ENCODE results near the gene PCDHGB6.
"Not testable (repeated sequence)": the region's sequence is repeated elsewhere in the genome, so short reads cannot be mapped to it uniquely, and the experiment has no call there.

PCDHGB6 gene

DNA sequence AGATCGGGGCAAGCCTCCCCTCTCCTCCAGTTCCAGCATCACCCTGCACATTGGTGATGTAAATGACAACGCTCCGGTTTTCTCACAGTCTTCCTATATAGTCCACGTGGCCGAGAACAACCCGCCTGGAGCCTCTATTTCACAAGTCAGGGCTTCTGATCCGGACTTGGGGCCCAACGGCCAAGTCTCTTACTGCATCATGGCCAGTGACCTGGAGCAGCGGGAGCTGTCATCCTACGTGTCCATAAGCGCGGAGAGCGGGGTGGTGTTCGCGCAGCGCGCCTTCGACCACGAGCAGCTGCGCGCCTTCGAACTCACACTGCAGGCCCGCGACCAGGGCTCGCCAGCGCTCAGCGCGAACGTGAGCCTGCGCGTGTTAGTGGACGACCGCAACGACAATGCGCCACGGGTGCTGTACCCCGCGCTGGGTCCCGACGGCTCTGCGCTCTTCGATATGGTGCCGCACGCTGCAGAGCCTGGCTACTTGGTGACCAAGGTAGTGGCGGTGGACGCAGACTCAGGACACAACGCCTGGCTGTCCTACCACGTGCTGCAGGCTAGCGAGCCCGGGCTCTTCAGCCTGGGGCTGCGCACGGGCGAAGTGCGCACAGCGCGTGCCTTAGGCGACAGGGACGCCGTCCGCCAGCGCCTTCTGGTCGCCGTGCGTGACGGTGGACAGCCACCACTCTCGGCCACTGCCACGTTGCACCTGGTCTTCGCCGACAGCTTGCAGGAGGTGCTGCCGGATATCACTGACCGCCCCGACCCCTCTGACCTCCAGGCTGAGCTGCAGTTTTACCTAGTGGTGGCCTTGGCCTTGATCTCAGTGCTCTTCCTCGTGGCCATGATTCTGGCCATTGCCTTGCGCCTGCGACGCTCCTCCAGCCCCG is 18.4 kb upstream of the PCDHGB6 start:
- FAIRE-seq: no peak

DNA sequence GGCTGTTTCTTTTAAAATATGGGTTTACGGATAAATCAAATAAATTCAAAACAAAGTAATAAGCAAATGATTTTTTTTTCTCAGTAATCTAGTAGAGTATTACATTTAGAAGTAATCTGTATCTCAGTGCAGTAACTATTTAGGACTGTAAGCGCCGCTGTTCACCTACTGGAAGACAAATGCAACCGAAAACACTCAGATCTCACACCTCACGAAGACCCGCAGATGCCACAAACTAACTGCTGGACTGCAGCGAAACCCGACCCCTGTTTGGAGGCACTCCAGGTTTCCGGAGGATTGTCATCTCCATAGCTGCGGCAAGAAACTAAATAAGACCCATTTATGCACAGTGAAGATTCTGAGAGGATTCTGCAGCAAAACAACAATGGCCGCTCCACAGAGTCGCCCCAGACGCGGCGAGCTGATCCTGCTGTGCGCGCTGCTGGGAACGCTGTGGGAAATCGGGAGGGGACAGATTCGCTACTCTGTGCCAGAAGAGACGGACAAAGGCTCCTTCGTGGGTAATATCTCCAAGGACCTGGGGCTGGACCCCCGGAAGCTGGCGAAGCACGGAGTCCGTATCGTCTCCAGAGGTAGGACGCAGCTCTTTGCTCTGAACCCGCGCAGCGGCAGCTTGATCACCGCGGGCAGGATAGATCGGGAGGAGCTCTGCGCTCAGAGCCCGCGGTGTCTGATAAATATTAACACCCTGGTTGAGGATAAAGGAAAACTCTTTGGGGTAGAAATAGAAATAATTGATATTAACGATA is 15.2 kb upstream of the PCDHGB6 start, which contains the start of gene PCDHGA8:
Gene PCDHGA8 (plus strand): TSS at position 205 of the 770 bp plus-strand sequence. CDS start 181 bp downstream, at position 386.
- no peak for FAIRE-seq

DNA sequence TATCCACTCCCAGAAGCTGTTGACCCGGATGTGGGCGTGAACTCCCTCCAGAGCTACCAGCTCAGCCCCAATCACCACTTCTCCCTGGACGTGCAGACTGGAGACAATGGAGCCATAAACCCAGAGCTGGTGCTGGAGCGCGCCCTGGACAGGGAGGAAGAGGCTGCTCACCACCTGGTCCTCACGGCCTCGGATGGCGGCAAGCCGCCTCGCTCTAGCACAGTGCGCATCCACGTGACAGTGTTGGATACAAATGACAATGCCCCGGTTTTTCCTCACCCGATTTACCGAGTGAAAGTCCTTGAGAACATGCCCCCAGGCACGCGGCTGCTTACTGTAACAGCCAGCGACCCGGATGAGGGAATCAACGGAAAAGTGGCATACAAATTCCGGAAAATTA is 14.6 kb upstream of the PCDHGB6 start:
- no peak for FAIRE-seq

DNA sequence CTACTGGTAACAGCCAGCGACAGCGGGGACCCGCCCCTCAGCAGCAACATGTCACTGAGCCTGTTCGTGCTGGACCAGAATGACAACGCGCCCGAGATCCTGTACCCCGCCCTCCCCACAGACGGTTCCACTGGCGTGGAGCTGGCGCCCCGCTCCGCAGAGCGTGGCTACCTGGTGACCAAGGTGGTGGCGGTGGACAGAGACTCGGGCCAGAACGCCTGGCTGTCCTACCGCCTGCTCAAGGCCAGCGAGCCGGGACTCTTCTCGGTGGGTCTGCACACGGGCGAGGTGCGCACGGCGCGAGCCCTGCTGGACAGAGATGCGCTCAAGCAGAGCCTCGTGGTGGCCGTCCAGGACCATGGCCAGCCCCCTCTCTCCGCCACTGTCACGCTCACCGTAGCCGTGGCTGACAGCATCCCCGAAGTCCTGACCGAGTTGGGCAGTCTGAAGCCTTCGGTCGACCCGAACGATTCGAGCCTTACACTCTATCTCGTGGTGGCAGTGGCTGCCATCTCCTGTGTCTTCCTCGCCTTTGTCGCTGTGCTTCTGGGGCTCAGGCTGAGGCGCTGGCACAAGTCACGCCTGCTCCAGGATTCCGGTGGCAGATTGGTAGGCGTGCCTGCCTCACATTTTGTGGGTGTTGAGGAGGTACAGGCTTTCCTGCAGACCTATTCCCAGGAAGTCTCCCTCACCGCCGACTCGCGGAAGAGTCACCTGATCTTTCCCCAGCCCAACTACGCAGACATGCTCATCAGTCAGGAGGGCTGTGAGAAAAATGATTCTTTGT is 13.2 kb upstream of the PCDHGB6 start:
- FAIRE-seq: not testable (repeated sequence)

DNA sequence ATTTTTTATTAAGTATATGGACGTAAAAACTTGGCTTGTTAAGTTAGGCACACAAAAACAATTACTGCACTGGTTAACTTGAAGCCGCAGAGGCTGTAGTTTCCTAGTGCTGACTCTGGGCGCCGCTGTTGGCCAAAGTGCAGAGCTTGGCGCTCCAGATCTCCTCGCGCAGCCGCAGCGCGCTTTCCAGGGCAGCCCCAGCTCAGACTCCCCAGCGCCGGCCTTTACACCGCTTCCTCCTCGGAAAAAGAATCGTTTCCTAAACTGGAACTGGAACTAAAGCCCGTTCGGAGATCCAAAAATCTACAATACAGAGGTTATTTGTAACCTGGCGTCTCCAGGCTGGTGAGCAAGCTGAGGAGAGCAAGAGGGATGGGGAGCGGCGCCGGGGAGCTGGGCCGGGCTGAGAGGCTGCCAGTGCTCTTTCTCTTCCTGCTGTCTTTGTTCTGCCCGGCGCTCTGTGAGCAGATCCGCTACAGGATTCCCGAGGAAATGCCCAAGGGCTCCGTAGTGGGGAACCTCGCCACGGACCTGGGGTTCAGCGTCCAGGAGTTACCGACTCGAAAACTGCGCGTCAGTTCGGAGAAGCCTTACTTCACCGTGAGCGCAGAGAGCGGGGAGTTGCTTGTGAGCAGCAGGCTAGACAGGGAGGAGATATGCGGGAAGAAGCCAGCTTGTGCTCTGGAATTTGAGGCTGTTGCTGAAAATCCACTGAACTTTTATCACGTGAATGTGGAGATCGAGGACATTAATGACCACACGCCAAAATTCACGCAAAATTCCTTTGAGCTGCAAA is 9.9 kb upstream of the PCDHGB6 start, which contains the start of gene PCDHGB5:
Gene PCDHGB5 (plus strand): TSS at position 192 of the 796 bp plus-strand sequence. CDS start 181 bp downstream, at position 373.
- not testable (repeated sequence) for FAIRE-seq

DNA sequence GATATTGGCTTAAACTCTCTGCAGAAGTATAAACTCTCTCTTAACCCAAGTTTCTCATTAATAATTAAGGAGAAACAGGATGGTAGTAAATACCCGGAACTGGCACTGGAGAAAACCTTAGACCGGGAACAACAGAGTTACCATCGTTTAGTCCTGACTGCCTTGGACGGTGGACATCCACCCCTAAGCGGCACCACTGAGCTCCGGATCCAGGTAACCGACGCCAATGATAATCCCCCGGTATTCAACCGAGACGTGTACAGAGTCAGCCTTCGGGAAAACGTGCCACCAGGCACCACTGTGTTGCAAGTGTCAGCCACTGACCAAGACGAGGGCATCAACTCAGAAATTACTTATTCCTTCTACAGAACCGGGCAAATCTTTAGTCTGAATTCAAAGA is 9.2 kb upstream of the PCDHGB6 start:
- FAIRE-seq: no peak

DNA sequence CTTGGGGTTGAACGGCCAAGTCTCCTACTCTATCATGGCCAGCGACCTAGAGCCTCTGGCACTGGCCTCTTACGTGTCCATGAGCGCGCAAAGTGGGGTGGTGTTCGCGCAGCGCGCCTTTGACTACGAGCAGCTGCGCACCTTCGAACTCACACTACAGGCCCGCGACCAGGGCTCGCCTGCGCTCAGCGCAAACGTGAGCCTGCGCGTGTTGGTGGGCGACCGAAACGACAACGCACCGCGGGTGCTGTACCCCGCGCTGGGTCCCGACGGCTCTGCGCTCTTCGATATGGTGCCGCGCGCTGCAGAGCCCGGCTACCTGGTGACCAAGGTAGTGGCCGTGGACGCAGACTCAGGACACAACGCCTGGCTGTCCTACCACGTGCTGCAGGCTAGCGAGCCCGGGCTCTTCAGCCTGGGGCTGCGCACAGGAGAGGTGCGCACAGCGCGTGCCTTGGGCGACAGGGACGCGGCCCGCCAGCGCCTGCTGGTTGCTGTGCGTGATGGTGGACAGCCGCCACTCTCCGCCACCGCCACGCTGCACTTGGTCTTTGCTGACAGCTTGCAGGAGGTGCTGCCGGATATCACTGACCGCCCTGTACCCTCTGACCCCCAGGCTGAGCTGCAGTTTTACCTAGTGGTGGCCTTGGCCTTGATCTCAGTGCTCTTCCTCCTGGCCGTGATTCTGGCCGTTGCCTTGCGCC is 8.1 kb upstream of the PCDHGB6 start:
- FAIRE-seq: no peak

DNA sequence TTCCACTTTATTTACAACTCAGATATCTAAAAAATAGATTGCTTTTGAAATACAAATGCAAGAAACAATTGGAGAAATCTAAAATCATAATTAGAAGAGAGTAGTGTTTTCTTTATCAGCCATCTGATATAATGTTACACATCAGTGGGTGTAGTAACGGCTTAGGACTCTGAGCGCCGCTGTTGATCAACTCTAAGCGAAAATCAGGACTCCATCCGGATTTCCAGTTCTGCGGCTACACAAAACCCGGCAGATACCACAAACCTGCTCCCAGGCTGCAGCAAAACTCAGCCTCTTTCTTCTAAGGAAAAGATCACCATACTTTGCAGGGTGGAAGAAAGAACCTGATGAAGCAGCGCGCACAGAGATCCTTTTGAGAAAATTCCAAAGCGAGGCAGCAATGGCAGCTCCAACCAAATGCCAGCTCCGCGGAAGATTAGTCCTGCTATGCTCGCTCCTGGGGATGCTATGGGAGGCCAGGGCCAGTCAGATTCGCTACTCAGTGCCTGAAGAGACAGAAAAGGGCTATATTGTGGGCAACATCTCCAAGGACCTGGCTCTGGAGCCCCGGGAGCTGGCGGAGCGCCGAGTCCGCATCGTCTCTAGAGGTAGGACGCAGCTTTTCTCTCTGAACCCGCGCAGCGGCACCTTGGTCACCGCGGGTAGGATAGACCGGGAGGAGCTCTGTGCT is 5.1 kb upstream of the PCDHGB6 start, which contains the start of gene PCDHGA9:
Gene PCDHGA9 (plus strand): TSS at position 226 of the 691 bp plus-strand sequence. CDS start 175 bp downstream, at position 401.
- peak; percentile 60 for FAIRE-seq

DNA sequence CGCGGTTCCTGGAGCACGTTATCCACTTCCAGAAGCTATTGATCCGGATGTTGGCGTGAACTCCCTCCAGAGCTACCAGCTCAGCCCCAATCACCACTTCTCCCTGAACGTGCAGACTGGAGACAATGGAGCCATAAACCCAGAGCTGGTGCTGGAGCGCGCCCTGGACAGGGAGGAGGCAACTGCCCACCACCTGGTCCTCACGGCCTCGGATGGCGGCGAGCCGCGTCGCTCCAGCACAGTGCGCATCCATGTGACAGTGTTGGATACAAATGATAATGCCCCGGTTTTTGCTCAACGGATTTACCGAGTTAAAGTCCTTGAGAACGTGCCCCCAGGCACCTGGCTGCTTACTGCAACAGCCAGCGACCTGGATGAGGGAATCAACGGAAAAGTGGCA is 4.4 kb upstream of the PCDHGB6 start:
- FAIRE-seq: no peak

DNA sequence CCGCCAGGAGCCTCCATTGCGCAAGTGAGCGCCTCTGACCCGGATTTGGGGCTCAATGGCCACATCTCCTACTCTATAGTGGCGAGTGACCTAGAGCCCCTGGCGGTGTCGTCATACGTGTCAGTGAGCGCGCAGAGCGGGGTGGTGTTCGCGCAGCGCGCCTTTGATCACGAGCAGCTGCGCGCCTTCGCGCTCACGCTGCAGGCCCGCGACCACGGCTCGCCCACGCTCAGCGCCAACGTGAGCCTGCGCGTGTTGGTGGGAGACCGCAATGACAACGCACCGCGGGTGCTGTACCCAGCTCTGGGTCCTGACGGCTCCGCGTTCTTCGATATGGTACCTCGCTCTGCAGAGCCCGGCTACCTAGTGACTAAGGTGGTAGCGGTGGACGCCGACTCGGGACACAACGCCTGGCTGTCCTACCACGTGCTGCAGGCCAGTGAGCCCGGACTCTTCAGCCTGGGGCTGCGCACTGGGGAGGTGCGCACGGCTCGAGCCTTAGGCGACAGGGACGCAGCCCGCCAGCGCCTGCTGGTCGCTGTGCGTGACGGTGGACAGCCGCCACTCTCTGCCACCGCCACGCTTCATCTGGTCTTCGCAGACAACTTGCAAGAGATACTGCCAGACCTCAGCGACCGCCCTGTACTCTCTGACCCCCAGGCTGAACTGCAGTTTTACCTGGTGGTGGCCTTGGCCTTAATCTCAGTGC is 1.9 kb downstream of the PCDHGB6 start:
- no peak for FAIRE-seq

DNA sequence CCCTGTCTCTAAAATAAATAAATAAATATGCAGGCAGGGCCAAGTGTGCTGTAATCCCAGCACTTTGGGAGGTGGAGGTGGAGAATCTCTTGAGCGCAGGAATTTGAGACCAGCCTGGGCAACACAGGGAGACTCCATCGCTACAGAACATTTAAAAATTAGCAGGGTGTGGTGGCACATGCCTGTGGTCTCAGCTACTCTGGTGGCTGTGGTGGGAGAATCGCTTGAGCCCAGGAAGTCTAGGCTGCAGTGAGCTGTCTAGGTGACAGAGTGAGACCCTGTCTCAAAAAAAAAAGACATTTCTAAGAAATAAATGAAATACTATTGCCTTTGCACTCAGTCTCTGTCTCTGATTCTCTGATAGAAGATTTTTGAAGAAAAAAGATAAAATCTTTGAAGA is 3.8 kb downstream of the PCDHGB6 start:
- FAIRE-seq: no peak

DNA sequence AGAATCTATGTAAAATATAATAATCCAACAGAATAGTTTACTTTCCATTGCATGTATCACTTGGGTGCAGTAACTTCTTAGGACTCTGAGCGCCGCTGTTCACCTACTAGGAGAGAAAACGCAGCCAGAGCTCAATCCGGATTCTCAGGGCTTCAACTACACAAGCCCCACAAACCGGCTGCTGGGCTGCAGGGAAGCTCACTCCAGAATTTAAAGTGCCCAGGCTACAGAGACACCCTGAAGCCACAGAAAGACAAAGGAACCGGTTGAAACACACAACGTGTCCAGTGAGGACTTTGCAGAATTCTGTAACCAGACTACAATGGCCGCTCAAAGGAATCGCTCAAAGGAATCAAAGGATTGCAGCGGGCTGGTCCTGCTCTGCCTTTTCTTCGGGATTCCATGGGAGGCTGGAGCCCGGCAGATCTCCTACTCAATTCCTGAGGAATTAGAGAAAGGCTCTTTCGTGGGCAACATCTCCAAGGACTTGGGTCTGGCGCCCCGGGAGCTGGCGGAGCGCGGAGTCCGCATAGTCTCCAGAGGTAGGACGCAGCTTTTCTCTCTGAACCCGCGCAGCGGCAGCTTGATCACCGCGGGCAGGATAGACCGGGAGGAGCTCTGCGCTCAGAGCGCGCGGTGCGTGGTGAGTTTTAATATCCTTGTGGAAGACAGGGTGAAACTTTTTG is 5.2 kb downstream of the PCDHGB6 start, which contains the start of gene PCDHGA10:
Gene PCDHGA10 (plus strand): TSS at position 134 of the 686 bp plus-strand sequence. CDS start 189 bp downstream, at position 323.
- peak; percentile 90 for FAIRE-seq

DNA sequence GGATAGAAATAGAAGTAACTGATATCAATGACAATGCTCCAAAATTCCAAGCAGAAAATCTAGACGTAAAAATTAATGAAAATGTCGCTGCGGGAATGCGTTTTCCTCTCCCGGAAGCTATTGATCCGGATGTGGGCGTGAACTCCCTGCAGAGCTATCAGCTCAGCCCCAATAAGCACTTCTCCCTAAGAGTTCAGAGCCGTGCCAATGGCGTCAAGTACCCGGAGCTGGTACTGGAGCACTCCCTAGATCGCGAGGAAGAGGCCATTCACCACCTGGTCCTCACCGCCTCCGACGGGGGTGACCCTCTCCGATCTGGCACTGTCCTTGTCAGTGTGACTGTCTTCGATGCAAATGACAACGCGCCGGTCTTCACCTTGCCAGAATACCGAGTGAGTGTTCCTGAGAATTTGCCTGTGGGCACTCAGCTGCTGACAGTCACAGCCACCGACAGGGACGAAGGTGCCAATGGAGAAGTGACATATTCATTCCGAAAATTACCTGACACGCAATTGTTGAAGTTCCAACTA is 5.8 kb downstream of the PCDHGB6 start:
- no peak for FAIRE-seq

DNA sequence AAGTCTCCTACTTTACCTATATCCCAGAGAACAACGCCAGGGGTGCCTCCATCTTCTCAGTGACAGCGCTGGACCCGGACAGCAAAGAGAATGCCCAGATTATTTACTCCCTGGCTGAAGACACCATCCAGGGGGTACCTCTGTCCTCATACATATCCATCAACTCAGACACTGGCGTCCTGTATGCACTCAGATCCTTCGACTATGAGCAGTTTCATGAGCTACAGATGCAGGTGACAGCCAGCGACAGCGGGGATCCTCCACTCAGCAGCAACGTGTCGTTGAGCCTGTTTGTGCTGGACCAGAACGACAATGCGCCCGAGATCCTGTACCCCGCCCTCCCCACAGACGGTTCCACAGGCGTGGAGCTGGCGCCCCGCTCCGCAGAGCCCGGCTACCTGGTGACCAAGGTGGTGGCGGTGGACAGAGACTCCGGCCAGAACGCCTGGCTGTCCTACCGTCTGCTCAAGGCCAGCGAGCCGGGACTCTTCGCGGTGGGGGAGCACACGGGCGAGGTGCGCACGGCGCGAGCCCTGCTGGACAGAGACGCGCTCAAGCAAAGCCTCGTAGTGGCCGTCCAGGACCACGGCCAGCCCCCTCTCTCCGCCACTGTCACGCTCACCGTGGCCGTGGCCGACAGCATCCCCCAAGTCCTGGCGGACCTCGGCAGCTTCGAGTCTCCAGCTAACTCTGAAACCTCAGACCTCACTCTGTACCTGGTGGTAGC is 6.9 kb downstream of the PCDHGB6 start:
- FAIRE-seq: not testable (repeated sequence)

DNA sequence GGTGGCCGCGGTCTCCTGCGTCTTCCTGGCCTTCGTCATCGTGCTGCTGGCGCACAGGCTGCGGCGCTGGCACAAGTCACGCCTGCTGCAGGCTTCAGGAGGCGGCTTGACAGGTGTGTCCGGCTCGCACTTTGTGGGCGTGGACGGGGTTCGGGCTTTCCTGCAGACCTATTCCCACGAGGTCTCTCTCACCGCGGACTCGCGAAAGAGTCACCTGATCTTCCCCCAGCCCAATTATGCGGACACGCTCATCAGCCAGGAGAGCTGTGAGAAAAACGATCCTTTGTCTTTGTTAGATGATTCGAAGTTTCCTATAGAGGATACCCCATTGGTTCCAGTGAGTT is 7.4 kb downstream of the PCDHGB6 start:
- FAIRE-seq: not testable (repeated sequence)

DNA sequence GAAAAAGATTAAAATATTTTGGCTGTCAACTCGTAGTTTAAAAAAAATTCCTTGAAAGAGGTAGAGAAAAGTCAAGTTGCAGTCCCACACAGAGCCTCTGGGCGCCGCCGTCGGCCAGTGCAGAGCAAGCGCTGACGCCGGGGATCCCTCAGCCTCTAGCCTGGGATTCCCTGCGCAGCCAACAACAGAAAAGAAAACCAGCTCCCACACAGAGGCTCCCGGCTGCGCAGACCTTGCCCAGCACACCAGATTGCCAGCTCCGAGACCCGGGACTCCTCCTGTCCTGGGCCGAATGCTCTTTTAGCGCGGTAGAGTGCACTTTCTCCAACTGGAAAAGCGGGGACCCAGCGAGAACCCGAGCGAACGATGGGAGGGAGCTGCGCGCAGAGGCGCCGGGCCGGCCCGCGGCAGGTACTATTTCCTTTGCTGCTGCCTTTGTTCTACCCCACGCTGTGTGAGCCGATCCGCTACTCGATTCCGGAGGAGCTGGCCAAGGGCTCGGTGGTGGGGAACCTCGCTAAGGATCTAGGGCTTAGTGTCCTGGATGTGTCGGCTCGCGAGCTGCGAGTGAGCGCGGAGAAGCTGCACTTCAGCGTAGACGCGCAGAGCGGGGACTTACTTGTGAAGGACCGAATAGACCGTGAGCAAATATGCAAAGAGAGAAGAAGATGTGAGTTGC is 9.8 kb downstream of the PCDHGB6 start, which contains the start of gene PCDHGB7:
Gene PCDHGB7 (plus strand): TSS at position 184 of the 679 bp plus-strand sequence. CDS start 183 bp downstream, at position 367.
- peak; percentile 81 for FAIRE-seq
